Parathyroid adenoma (tissue), 2 donors: ENCODE measurements around the gene POT1.

ENCODE experiments used
- H2AFZ ChIP-seq: fragments of 300-600 bp; sonication (generic); one replicate; pipeline ENCODE4 v1.7.0; 2017; ENCODE audit warnings: antibody characterized with exemption, mild to moderate bottlenecking
- H3K27ac ChIP-seq: fragments of 300-600 bp; sonication (generic); one replicate; pipeline ENCODE4 v1.7.0; 2017
- H3K27me3 ChIP-seq: fragments of 300-600 bp; sonication (generic); one replicate; pipeline ENCODE4 v1.7.0; 2017; ENCODE audit warnings: low read length; ENCODE audit not compliant: control insufficient read depth, insufficient read depth
- H3K36me3 ChIP-seq: fragments of 300-600 bp; sonication (generic); one replicate; pipeline ENCODE4 v1.7.0; 2017; ENCODE audit warnings: low read length; ENCODE audit not compliant: control insufficient read depth, insufficient read depth
- H3K4me1 ChIP-seq: fragments of 300-600 bp; sonication (generic); one replicate; pipeline ENCODE4 v1.7.0; 2017; ENCODE audit warnings: control low read depth
- H3K4me2 ChIP-seq: fragments of 300-600 bp; sonication (generic); one replicate; pipeline ENCODE4 v1.7.0; 2017; ENCODE audit warnings: low read length
- H3K4me3 ChIP-seq: fragments of 300-600 bp; sonication (generic); one replicate; pipeline ENCODE4 v1.7.0; 2017; ENCODE audit warnings: low read depth, low read length
- H3K79me2 ChIP-seq: fragments of 300-600 bp; sonication (generic); one replicate; pipeline ENCODE4 v1.7.0; 2017; ENCODE audit warnings: control low read depth
- H3K9ac ChIP-seq: fragments of 300-600 bp; sonication (generic); one replicate; pipeline ENCODE4 v1.7.0; 2017; ENCODE audit warnings: mild to moderate bottlenecking
- H3K9me3 ChIP-seq: fragments of 300-600 bp; sonication (generic); one replicate; pipeline ENCODE4 v1.7.0; 2017; ENCODE audit warnings: low read length; ENCODE audit not compliant: control insufficient read depth
- CTCF ChIP-seq: fragments of 300-600 bp; sonication (generic); IDR thresholded peaks from one replicate; pipeline ENCODE4 v1.7.0; 2017; ENCODE audit warnings: antibody characterized with exemption, mild to moderate bottlenecking
- donor health status: primary hyperparathyroidism.

Gene POT1

DNA sequence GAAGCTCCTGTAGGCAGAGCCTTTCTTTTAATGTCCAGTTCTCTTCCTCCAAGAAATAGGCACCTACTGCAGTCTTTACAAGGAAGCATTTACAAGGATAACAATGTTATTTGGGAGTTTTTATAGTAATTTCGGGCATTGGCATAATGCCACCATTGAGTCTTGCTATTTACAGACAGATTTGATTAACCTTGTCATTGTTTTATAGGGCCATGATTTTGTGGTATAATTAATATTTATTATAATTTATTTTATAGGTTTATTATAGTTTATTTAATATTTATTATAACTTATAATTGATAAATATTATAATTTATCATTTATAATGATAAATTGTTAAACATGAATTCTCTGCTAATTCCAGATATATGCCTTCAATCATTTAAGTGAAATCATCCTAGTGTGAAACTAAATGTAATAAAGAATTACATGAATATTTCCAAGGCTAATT lies 573 bp upstream of the POT1 start:
- Histone ChIP-seq H3K4me1 (peaks cover 5% of the 10 kb centered on the region), H3K4me3 (peak overlapping the region; percentile 93), H3K36me3 (no peaks in the 10 kb centered on the region), H3K79me2 (no peaks in the 10 kb centered on the region), H3K9me3 (no peaks in the 10 kb centered on the region), H3K27me3 (no peaks in the 10 kb centered on the region), H3K4me2 (peak overlapping the region; percentile 95), H3K9ac (no peak overlapping the region), H2AFZ (peak overlapping the region; percentile 91), H3K27ac (peak overlapping the region; percentile 86)
- TF ChIP-seq CTCF: no peak

DNA sequence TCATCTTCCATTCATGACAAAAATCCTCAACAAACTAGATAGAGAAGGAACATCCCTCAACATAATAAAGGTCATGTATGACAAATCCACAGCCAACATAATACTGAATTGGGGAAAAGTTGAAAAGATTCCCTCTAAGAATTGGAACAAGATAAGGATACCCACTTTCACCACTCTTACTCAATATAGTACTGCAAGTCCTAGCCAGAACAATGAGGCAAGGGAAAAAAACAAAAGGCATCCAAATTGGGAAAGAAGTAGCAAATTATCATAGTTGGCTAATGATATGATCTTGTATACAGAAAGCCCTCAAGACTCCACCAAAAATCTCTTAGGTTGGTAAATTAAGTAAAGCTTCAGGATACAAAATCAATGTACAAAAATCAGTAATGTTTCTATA lies 4.7 kb downstream of the POT1 start:
- no peak overlapping the region for H3K9ac ChIP-seq
- no peaks in the 10 kb centered on the region for H3K9me3 ChIP-seq
- TF ChIP-seq CTCF: no peak
- no peak overlapping the region for H3K4me3 ChIP-seq
- H3K4me2 ChIP-seq: no peak overlapping the region
- H3K27me3 ChIP-seq: no peaks in the 10 kb centered on the region
- peaks cover 5% of the 10 kb centered on the region for H3K4me1 ChIP-seq
- H3K79me2 ChIP-seq: peaks cover 3% of the 10 kb centered on the region
- no peaks in the 10 kb centered on the region for H3K36me3 ChIP-seq
- no peak overlapping the region for H2AFZ ChIP-seq
- H3K27ac ChIP-seq: no peak overlapping the region

- TF ChIP-seq CTCF: no peak
- Histone ChIP-seq H3K9me3 (no peaks in the 10 kb centered on the region), H3K4me1 (no peaks in the 10 kb centered on the region), H2AFZ (no peak overlapping the region), H3K27ac (no peak overlapping the region), H3K27me3 (no peaks in the 10 kb centered on the region), H3K36me3 (no peaks in the 10 kb centered on the region), H3K4me3 (no peak overlapping the region), H3K79me2 (peaks cover 13% of the 10 kb centered on the region), H3K9ac (no peak overlapping the region), H3K4me2 (no peak overlapping the region)
Observed at GRCh38 chr7:124922200-124922599, 7.4 kb downstream of the POT1 start.

- H3K9ac ChIP-seq: no peak overlapping the region
- H3K4me3 ChIP-seq: no peak overlapping the region
- H3K27me3 ChIP-seq: no peaks in the 10 kb centered on the region
- no peaks in the 10 kb centered on the region for H3K9me3 ChIP-seq
- H3K4me1 ChIP-seq: peaks cover 8% of the 10 kb centered on the region
- H3K27ac ChIP-seq: no peak overlapping the region
- no peak overlapping the region for H3K4me2 ChIP-seq
- H2AFZ ChIP-seq: no peak overlapping the region
- no peaks in the 10 kb centered on the region for H3K36me3 ChIP-seq
- no peak for TF ChIP-seq CTCF
- H3K79me2 ChIP-seq: peaks cover 13% of the 10 kb centered on the region
Observed at GRCh38 chr7:124919841-124920240, 9.8 kb downstream of the POT1 start.

- no peak overlapping the region for H3K4me3 ChIP-seq
- no peak for TF ChIP-seq CTCF
- no peak overlapping the region for H3K27ac ChIP-seq
Observed at GRCh38 chr7:124918662-124919061, 11.0 kb downstream of the POT1 start.

More at GRCh38 chr7:124918662-124919061, 11.0 kb downstream of the POT1 start:
- Histone ChIP-seq H3K79me2 (peaks cover 13% of the 10 kb centered on the region), H3K4me1 (peaks cover 8% of the 10 kb centered on the region), H2AFZ (no peak overlapping the region), H3K4me2 (no peak overlapping the region), H3K36me3 (no peaks in the 10 kb centered on the region), H3K9ac (no peak overlapping the region), H3K27me3 (no peaks in the 10 kb centered on the region), H3K9me3 (no peaks in the 10 kb centered on the region)
